Spinal cord (tissue), 10 donors: ENCODE data around the gene CYB5R3. TPM values are rescaled to one million over a fixed set of nuclear protein-coding genes. Genes with fewer than 3 reads are reported as not detected.

ENCODE experiments used
- DNase-seq, 6 donors: peaks; one replicate each; pipeline versions ENCODE4 v3.0.0 to v3.0.0-alpha.2; 2013 to 2015; ENCODE audit warnings: low spot score in 6 of 6, low read depth in 4 of 6
- H3K27ac ChIP-seq: one replicate; pipeline ENCODE4 v1.5.1; 2013; ENCODE audit warnings: low read depth, low read length, control low read depth
- H3K27me3 ChIP-seq: one replicate; pipeline ENCODE4 v1.6.1; 2013; ENCODE audit warnings: low read length; ENCODE audit not compliant: control insufficient read depth, insufficient read depth
- H3K36me3 ChIP-seq: one replicate; pipeline ENCODE4 v1.6.1; 2013; ENCODE audit warnings: low read length; ENCODE audit not compliant: control insufficient read depth, insufficient read depth
- H3K4me1 ChIP-seq: one replicate; pipeline ENCODE4 v1.6.1; 2013; ENCODE audit warnings: low read length; ENCODE audit not compliant: control insufficient read depth, insufficient read depth
- H3K4me3 ChIP-seq: one replicate; pipeline ENCODE4 v1.5.1; 2013; ENCODE audit warnings: low read depth, low read length, control low read depth
- H3K9me3 ChIP-seq: one replicate; pipeline ENCODE4 v1.6.1; 2013; ENCODE audit warnings: low read length; ENCODE audit not compliant: control insufficient read depth, insufficient read depth
- WGBS: methylation state at CpG from one replicate; pipeline ENCODE4 v1.1.5; 2013; ENCODE audit warnings: missing lambda C conversion rate; ENCODE audit not compliant: insufficient coverage; 5-methylcytosine and 5-hydroxymethylcytosine counted together
- polyA plus RNA-seq, 2 donors: library from polyadenylated mRNA; unstranded; fragments of 120-200 nt; gene quantifications; one replicate each; pipeline ENCODE4 v1.2.1, GENCODE V29; 2013; ENCODE audit not compliant: insufficient read length in 2 of 2
- total RNA-seq, 2 donors: library from RNA; depleted of rRNA in 1 of 2; stranded (reverse); fragments of 120-200 nt in 1 of 2; fragments of >200 nt in 1 of 2; gene quantifications; one replicate each; pipeline versions ENCODE4 v1.2.3 to v1.2.4, GENCODE V29; 2013 to 2014
- donor health status: healthy.

The CYB5R3 gene
- total and polyA plus RNA-seq, 4 donors: 30.1 to 184 (median 128) TPM

GRCh38 chr22:42639541-42640241 lies 9.5 kb downstream of the CYB5R3 start:
- no peak for DNase-seq
- H3K9me3 ChIP-seq: no peaks in the 10 kb centered on the region
- peaks cover 19% of the 10 kb centered on the region for H3K4me1 ChIP-seq
- no peaks in the 10 kb centered on the region for H3K27me3 ChIP-seq
- no peak overlapping the region for H3K27ac ChIP-seq
- peaks cover 35% of the 10 kb centered on the region for H3K36me3 ChIP-seq
- 86% methylated on average over 8 of the region's 9 CpGs for WGBS
- H3K4me3 ChIP-seq: no peak overlapping the region

DNA sequence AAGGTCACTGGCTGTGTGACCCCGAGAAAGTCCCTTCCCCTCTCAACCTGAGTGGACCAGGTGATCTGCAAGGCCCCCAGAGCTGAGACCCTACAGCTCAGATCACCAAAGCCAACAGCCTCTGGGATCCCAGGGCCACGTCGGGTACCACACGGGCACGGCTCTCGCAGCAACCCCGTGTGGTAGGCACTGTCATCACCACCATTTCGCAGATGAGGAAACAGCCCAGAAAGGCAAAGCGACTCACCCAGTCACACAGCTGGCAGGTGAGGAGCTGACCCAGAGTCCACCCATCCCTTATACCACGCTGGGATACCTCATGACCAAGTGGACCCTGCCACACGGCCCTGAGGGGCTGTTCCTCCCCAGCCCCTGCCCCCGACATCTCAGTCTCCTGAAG lies 11.6 kb downstream of the CYB5R3 start:
- H3K36me3 ChIP-seq: peaks cover 39% of the 10 kb centered on the region
- no peaks in the 10 kb centered on the region for H3K27me3 ChIP-seq
- no peaks in the 10 kb centered on the region for H3K4me1 ChIP-seq
- H3K4me3 ChIP-seq: no peak overlapping the region
- DNase-seq: no peak
- WGBS: 97% methylated on average over 12 of the region's 12 CpGs
- H3K27ac ChIP-seq: no peak overlapping the region
- no peaks in the 10 kb centered on the region for H3K9me3 ChIP-seq

- peaks cover 49% of the 10 kb centered on the region for H3K36me3 ChIP-seq
- no peak overlapping the region for H3K27ac ChIP-seq
These were observed 12.7 kb downstream of the CYB5R3 start for GRCh38 chr22:42636506-42636905.

DNA sequence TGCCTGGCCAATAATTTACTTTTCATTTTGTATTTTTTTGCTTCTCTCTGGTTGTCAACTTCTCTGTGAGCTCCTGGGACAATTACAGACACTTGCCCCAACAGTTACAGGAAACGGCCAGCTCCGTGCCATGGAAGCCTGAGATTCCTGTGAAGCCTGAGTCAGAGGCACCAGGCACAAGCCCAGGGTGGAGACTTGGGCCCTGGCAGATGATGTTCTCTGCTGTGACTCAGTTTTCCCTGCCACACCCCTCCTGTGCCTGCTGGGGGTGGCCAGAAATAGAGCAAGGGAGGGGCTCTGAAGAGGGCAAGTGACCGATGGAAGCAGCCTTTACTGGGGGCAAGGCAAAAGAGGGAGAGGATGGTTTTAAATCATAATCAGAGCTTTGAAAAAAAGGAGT lies 13.7 kb downstream of the CYB5R3 start:
- DNase-seq: no peak
- Histone ChIP-seq H3K27ac (no peak overlapping the region), H3K4me3 (no peak overlapping the region), H3K27me3 (no peaks in the 10 kb centered on the region), H3K9me3 (no peaks in the 10 kb centered on the region), H3K4me1 (no peaks in the 10 kb centered on the region), H3K36me3 (peaks cover 59% of the 10 kb centered on the region)
- WGBS: 100% methylated on average over 2 of the region's 3 CpGs

More at GRCh38 chr22:42636506-42636905, 12.7 kb downstream of the CYB5R3 start:
- no peak for DNase-seq
- Histone ChIP-seq H3K27me3 (no peaks in the 10 kb centered on the region), H3K9me3 (no peaks in the 10 kb centered on the region), H3K4me3 (no peak overlapping the region), H3K4me1 (no peaks in the 10 kb centered on the region)
- 95% methylated on average over 17 of the region's 17 CpGs for WGBS

DNA sequence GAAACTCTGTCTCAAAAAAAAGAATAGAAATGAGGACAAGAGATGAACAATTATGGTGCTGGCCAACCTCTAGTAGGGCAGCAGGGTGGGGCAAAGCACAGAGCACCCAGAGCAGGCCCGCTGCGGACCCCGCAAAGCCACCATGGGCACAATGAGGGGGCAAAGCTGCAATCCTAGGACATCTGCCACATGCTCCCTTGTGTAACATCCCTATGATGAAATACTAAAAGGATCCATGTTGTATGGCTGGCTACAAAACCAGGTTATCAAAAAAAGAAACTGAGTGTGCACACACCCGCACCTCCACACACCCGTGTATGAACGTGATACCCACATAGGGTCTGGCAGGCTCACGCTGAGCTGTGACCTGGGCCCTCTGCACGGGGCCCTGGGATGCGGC lies 16.2 kb downstream of the CYB5R3 start:
- no peak overlapping the region for H3K27ac ChIP-seq

DNA sequence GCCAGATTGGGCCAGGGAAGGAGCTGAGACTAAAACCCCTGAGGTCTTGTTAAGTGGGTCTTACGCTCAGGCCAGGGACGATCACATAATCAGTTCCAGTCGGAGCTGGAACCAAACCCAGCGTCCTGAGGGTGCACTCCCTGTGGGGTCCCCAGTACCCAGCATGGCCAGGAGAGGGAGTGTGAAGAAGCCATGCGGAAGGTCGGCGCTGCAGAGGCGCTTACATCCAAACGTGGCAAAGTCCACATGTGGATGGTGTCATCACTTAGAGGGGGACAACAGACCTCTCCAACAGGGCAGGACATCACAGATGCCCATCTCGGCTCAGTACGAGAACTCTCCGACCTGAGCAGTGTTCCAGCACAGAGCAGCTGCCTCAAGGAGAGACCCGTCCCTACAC lies 17.1 kb downstream of the CYB5R3 start:
- Histone ChIP-seq H3K9me3 (no peaks in the 10 kb centered on the region), H3K36me3 (peaks cover 87% of the 10 kb centered on the region), H3K27ac (no peak overlapping the region), H3K4me1 (no peaks in the 10 kb centered on the region), H3K4me3 (no peak overlapping the region), H3K27me3 (no peaks in the 10 kb centered on the region)
- WGBS: 80% methylated on average over 13 of the region's 13 CpGs
- no peak for DNase-seq

More for the DNA sequence above, 16.2 kb downstream of the CYB5R3 start:
- no peak for DNase-seq
- WGBS: 100% methylated on average over 3 of the region's 9 CpGs
- no peaks in the 10 kb centered on the region for H3K27me3 ChIP-seq
- no peaks in the 10 kb centered on the region for H3K4me1 ChIP-seq
- H3K4me3 ChIP-seq: no peak overlapping the region
- H3K36me3 ChIP-seq: peaks cover 84% of the 10 kb centered on the region
- no peaks in the 10 kb centered on the region for H3K9me3 ChIP-seq

DNA sequence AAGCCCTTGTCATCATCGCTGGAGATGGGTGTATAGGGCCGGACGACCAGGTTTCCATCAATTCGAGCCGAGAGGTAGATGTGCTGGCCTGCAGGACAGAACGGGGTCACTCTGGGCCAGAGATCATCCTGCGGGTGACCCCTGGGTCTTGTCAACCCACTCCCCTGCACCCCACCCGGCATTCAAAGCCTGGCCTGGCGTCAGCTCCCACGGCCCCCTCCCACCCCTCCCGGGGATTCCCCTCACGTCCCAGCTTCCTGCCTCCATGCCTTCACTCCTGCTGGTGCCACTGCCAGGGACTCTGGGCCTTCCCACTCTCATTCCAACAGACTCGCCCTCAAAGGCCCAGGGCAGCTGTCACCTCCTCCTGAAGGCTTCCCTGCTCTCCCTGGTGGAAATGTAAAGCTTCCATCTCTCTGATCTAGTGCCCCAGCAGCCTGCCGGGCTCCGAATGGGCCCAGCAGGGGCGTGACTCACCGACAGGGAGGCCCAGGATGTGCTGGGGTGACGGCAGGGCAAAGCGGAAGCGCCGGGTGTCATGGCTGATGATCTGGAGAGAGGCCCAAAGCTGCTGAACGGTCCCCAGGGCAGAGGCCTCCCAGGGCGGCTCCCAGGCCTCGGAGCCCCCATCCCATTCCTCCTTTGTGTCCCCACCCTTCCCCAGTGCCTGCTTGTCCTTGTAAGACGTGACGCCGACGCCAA lies 18.1 kb downstream of the CYB5R3 start:
- Histone ChIP-seq H3K4me1 (no peaks in the 10 kb centered on the region), H3K27me3 (no peaks in the 10 kb centered on the region), H3K27ac (no peak overlapping the region), H3K9me3 (no peaks in the 10 kb centered on the region), H3K36me3 (peaks cover 89% of the 10 kb centered on the region), H3K4me3 (no peak overlapping the region)
- WGBS: 94% methylated on average over 28 of the region's 28 CpGs
- DNase-seq: no peak

- Histone ChIP-seq H3K27me3 (no peaks in the 10 kb centered on the region), H3K9me3 (no peaks in the 10 kb centered on the region), H3K36me3 (peaks cover 87% of the 10 kb centered on the region), H3K4me1 (no peaks in the 10 kb centered on the region), H3K27ac (no peak overlapping the region), H3K4me3 (no peak overlapping the region)
- DNase-seq: no peak
- WGBS: 96% methylated on average over 18 of the region's 18 CpGs
These were observed 19.0 kb downstream of the CYB5R3 start for GRCh38 chr22:42630211-42630610.

DNA sequence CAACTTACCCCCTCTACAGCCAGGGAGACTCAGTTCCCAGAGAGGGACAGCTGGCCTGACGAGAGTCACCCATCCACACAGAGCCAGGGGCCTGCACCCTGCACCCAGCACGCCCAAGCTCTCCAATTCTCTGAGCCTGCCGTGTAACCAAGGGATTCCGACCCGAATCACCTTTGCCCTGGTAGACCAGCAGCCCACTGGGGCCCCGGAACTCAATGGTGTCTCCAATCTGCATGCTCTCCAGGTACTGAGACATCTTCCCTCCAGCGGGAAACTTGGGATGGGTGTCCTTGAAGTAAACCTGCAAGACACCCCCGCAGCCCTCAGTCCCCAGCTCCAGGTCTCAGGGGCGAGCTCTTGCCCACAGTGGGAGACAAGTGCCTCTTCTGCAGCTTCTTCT lies 21.2 kb downstream of the CYB5R3 start:
- Histone ChIP-seq H3K4me3 (no peak overlapping the region), H3K27me3 (no peaks in the 10 kb centered on the region), H3K9me3 (no peaks in the 10 kb centered on the region), H3K4me1 (peaks cover 12% of the 10 kb centered on the region), H3K36me3 (peaks cover 97% of the 10 kb centered on the region), H3K27ac (no peak overlapping the region)
- WGBS: 95% methylated on average over 9 of the region's 9 CpGs
- DNase-seq: no peak
